Femur (tissue), 1 donor: ENCODE data around the gene C16orf96.

Source experiments
- DNase-seq: peaks from one replicate; pipeline ENCODE4 v3.0.0-alpha.2; 2017

The C16orf96 gene

DNA sequence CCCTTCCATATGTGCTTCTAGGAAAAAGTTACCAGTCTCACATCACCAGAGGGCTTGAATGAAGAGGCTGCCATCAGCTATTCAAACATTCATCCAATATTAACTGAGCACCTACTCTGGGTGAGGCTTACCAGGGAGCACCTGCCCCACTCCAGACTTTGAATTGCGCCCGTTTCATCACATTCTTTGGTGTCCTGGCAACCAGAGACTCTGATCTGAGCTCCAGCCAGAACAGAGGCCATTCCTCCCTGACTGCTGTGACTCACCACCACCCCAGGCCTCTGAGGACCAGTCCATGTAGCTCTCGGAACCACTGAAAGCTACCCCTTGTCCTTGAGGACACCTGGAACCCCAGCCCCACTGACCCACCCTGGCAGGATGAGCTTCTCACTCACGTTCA lies at the start of gene C16orf96:
C16orf96 (plus strand) TSS at position 229 of the 400 bp plus-strand sequence; CDS start at position 379, 150 bp downstream.
- DNase-seq, result no peak

DNA sequence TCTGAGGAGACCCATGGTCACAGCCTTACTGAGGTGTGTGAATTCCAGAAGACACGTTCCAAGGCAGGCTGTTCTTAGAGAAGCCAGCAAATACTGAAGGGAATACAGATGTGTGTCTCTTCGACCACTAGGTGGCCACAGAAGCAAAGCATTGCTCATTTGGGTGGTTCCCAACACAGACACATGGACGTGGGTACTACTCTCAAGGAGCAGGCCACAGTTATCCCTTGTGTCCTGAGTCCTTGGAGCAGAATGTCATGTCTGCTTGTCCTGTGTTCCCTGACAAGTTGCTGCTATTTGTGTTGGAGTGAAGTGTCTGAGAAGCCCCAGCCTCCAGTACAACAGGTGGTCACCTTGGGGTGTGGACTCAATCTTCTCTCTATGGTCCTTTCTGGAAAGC lies 49.7 kb upstream of the C16orf96 start:
- peak; percentile 77 for DNase-seq

DNA sequence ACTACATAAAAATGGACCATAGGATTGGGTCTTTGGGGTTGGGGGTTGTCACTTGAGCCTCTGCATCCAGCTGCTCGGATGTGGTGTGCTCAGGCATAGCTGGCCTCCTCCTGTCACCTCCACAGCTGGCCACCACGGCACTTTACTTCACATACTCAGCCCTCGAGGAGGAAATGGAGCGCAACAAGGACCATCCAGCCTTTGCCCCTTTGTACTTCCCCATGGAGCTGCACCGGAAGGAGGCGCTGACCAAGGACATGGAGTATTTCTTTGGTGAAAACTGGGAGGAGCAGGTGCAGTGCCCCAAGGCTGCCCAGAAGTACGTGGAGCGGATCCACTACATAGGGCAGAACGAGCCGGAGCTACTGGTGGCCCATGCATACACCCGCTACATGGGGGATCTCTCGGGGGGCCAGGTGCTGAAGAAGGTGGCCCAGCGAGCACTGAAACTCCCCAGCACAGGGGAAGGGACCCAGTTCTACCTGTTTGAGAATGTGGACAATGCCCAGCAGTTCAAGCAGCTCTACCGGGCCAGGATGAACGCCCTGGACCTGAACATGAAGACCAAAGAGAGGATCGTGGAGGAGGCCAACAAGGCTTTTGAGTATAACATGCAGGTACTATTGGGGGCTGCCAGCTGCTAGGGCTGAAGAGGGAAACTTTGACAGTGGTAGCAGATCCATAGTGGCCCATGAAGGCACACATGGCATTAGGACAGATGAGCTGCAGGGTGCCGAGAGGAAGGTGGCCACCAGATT lies 48.4 kb upstream of the C16orf96 start:
- no peak for DNase-seq

- no peak for DNase-seq
These were observed 47.3 kb upstream of the C16orf96 start for GRCh38 chr16:4508806-4509205.

DNA sequence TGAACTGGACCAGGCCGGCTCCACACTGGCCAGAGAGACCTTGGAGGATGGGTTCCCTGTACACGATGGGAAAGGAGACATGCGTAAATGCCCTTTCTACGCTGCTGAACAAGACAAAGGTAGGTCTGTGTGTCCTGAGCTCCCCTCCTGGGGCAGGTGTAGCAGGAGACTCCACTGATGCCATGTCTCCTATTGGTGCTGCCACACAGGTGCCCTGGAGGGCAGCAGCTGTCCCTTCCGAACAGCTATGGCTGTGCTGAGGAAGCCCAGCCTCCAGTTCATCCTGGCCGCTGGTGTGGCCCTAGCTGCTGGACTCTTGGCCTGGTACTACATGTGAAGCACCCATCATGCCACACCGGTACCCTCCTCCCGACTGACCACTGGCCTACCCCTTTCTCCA lies 46.7 kb upstream of the C16orf96 start:
- no peak for DNase-seq

GRCh38 chr16:4510131-4510530 lies 46.0 kb upstream of the C16orf96 start:
- DNase-seq, result no peak

DNA sequence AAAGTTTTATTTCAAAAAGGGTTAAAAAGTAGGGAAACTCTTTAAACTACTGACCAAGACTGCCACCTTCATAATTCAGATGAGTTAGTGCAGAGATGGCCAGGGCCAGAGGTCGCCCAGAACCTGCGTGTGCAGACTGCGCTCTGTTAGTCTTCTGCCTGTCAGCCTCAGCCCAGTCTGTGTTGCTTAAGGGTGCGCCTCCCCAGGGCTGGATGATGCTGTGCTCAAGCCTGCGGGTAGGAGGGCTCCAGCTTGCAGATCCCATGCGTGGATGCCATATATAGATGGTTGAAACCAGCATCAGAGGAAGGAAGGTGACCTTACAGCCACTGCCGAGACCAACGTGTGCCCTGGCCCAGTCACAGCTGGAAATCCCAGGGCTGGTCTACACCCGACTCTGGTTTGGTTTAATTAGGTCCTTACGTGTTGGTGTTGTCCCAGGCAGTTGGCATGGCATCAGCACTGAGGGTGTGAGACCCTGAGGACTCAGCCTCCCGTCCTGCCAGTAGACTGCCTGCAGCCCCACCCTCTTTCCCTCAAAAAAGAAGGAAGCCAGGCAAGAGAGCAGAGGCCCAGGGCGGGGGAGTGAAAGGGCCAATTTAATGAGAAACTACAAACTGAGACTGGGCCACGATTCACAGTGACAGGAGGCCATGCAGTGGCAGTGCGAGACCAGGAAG lies 45.3 kb upstream of the C16orf96 start:
- DNase-seq, result no peak

DNA sequence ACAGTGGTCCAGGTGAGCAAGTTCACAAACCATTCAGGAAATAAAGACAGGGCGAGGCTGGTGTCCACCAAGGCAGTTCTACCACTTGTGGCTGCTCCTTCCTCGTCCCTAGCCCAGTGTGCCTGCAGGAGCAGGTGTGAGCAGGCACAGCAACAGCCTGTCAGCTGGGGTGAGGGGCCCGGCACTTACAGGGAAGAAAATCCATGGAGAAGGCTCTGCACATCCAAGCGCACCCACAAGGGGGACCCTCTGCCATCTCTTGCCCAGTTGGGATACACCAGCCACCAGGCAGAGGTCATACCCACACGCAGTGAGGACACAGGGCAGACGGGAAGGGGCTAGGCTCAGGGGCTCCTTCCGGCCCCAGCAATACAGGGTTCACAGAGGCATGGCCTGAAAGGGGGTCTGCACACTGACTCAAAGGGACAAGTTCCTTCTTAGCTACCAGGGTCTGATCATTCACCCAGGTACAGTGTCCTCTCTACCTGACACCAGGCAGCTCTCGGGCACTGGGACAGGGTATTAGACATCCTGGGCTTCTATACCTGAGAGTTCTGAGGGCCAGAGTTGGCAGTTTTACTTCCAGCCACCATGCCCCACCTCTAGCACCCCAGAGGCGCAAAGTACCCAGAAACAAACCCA lies 44.6 kb upstream of the C16orf96 start:
- DNase-seq, result peak; percentile 67

- DNase-seq, result no peak
These were observed 43.7 kb upstream of the C16orf96 start for GRCh38 chr16:4512473-4512872.

- DNase-seq, result no peak
These were observed 42.9 kb upstream of the C16orf96 start for GRCh38 chr16:4513086-4513860.

DNA sequence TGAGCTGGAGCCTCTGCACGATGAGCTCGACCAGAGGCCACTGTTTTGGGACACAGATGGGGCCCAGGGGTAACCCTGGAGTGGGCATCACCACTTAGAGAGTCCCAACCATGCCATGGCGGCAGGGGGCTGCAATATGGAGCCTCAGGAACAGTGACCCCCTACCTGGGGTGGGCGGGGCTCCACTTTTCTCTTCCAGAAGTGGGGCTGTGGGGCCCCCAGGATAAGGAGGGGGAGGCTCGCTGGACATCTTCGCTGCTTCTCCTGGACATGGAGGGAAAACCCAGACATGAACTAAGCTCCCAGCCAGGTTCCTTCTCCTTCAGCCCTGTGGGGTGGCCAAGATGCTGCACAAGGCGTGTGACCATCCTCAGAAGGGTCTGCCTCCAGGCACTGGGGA lies 42.3 kb upstream of the C16orf96 start:
- no peak for DNase-seq

DNA sequence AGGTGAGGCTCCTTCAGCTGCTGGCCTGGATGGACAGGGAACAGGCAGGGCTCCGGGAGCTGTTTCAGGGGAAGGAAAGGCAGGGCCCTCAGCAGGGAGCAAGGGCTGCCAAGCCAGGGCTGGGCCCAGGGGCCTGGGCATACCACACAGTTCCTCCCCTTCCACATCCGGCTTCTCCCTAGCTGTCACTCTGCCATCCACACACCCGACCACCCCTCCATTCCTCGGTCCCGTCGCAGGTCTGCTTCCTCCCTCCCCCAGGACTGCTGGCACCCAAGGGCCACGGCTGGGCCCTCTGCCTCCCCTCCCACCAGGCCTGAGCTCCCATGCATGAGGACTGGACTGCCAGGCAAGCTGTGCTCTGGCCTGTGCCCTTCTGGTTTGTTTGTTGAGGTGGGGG lies 41.5 kb upstream of the C16orf96 start:
- no peak for DNase-seq

DNA sequence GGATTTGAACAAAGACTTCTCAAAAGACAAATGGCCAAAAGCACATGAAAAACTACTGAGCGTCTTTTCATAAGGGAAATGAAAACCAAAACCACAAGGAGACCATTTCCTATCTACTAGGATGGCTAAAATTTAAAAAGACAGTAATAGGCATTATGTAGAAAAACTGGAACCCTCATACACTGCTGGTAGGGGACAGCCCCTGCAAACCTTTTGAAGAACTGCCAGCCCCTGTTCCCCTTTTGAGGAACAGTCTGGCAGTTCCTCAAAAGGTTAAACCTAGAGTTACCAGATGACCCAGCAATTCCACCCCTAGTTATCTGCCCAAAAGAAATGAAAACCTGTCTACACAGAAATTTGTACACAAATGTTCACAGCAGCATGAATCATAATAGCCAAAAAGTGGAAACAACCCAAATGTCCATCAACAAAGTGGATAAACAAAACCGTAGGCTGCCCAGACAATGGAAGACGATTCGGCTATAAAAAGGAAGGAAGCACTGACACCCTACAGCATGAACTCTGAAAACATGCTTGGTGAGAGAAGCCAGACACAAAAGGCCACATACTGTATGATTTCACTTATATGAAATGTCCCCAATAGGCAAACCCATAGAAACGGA lies 40.4 kb upstream of the C16orf96 start:
- DNase-seq, result no peak

DNA sequence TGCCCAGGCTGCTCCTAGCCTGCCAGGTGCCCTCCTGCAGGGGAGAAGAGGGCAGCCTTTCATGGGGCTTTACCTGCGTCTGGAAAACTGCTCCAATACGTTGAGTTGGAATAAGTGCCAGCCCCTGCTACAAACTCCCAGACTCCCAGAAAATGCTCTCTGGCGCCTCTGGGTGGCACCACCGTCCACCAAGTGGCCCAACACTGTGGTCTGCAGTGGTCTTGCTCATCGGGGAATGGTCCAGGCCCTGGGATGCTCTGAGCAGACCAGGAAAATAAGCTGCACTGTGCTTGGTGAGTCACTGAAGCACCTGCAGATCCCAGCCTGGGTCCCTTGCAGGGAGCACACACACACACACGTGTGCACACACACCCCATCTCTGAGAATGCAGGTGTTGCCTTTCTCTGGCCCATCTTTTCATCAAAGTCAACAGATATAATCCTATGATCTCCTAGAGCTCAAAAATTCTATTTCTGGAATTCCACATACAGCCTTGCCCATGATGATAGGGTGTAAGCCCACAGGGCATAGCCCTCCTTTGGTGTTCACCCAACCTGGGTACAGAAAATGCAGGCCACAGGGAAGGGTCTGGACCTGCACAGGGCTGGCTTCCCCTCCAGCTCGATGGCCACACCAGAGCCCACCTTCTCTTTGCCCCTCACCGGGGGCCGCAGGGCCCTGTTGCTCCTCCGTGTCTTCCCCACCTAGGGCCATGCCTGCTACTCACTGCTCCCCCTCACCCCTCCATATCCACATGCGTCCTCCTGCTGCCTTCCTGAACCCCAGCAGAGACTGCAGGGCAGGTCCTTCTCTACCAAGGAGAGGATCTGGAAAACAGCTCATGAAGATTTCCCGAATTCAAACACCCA lies 38.1 kb upstream of the C16orf96 start:
- DNase-seq, result no peak

DNA sequence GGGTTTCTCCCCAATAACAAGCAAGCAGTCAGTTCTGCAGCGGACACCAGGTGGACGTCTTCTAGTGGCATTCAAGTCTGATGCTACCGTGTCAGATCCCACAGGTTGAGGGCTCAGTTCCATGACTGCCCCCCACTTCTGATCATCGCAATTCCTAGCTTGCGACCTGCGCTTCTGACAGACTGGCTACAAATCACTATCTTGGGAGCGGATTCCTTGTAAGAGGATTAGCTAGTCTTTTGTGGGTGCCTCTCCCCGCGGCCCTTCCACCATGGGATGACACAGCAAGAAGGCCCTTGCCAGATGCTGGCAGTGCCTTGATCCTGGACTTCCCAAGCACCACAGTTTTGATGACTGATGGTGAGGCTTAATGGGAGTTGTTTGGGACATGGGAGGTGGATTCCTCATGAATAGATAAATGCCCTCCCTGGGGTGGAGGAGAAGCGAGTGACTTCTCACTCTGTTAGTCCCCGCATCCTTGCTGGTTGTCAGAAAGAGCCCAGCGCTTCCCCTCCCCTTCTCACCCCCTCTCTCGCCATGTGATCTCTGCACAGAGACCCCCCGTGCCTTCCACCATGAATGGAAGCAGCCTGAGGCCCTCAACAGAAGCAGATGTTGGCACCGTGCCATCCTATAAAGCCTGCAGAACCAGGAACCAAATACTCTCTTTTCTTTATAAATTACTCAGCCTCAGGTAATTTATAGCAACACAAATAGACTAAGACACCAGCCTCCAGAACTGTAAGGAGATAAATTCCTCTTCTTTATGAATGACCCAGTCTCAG lies 36.7 kb upstream of the C16orf96 start:
- no peak for DNase-seq

DNA sequence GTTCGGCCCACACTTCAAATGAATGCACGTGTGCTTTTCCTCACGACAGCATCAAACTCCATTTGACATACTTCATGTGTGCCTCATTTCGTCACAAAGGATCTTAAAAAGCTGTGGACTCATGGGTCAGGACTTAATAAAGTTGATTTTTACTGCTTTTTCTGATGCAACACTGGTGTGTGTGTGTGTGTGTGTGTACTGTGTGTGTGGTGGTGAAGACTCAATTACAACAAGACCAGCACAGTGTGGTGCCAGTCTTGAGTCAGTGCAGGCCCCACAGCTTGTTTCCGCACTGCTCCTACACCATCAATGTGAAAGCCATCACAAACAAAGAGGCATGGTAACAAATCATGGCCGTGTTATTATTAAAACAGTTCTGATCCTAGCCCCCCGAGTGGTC lies 35.2 kb upstream of the C16orf96 start:
- DNase-seq, result no peak

DNA sequence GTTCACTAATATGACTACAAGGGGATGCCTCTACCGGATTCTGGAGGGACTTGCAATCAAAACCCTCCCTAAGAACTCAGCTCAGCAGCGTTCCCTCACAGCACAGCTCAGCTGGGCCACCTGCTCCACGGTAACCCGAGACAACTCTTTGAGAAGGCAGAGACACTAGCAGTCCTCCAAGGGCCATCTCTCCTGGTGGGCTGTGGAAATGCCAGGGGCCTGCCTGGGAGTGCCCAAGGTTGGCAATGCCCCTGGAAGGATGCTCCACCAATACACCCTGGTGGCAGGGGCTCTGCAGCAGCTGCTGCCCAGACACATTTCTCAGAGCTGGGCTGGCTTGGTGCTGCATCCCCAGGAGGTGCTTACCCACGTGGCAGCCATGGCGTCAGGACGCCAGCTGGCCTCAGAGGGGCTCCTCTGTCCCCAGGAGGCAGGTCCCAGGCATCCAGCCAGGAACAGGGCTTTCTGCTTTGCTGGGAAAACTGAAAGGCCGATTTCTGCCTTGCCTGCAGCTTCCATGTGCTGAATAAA lies 34.0 kb upstream of the C16orf96 start:
- peak; percentile 76 for DNase-seq

GRCh38 chr16:4523686-4524085 lies 32.5 kb upstream of the C16orf96 start:
- DNase-seq, result no peak

GRCh38 chr16:4524571-4524970 lies 31.6 kb upstream of the C16orf96 start:
- no peak for DNase-seq

DNA sequence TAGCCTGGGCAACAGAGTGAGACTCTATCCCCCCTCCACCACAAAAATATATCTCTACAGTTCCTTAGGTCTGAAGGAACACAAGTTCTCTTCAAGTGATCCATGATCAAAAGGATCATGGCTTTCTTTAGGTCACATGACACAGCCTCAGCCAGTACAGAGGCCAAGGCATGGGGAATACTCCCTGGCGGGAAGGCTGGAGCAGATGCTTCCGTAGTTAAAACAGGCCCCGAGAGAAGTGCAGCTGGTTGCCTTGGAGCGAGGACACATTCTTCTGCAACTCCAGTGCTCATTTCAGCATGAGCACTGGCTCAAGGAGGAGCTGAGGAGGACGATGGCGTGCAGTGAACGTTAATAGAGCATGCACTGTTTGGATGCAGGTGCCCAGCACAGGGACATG lies 31.1 kb upstream of the C16orf96 start:
- DNase-seq, result peak; percentile 68
